ENCODE data around the gene PSMG4.

The PSMG4 gene

DNA sequence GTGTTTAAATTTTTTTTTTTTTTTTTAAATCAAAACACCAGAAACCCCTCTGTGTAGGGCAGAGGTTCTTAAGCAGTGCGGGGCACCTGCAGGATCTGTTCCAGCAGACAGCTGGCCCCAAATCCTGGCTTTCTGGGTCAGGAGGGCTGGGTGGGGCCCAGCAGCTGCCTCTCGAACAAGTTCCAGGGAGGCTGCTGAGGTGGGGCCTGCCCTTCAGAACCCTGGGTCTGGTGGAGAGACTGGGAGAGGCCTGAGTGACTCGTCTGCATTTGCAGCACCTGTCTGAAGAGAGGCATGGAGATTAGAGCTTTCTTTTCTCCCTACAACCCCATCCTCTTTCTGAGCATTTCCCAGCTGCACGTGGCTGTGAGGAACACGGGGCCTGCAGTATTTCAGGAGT, 8.4 kb downstream of the PSMG4 start:
- DNase-seq: no peak
- no peak for TF ChIP-seq POLR2A (IDR thresholded peaks at IDR 0.05; ENCODE audit: low read length)
- no peak for TF ChIP-seq GATA1 (IDR thresholded peaks at IDR 0.05; ENCODE audit: low read depth, low read length)

DNA sequence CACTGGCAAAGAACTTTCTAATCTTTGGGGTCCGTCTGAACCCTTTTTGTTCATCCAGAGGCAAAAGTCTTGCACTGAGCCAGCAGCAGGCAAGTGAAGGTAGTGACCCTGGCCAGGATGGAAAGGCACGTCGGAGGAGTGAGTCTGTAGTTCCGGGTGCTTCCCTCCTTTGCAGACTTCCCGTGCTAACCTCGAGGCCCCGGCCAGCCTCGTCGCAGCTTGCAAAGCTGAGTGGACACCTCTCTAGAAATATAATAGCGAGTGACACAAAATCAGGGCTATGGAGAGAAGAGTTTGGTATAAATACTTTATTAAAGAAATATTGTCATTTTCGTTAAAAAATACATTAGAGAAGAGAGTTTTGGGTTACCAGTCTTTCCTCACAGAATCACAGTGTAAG, 9.9 kb downstream of the PSMG4 start:
- TF ChIP-seq POLR2A (IDR thresholded peaks at IDR 0.05; ENCODE audit: low read length) (no peak), GATA1 (IDR thresholded peaks at IDR 0.05; ENCODE audit: low read depth, low read length) (no peak)
- no peak for DNase-seq

GRCh38 chr6:3269281-3269975, 10.7 kb downstream of the PSMG4 start:
- TF ChIP-seq GATA1 (IDR thresholded peaks at IDR 0.05; ENCODE audit: low read depth, low read length) (no peak), POLR2A (IDR thresholded peaks at IDR 0.05; ENCODE audit: low read length) (no peak)
- DNase-seq: no peak

DNA sequence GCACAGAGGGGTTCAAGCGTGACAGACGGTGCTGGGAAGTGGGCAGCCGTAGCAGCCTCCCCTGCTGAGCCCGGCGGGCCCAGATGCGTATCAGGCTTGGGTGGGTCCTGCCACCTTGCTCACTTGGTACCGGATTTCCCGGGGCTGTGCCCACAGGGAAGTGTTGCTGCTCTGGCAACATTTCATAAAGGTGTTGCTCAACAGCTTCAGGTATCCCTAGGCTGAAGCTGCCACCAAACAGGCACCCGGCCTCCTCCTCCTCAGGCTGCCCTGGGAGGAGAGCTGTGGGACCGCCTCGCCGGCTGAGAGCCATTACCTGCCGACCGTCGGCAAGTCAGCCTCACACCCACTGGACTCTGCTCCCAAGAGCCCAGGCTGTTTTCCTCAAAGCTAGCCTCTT, 11.5 kb downstream of the PSMG4 start:
- TF ChIP-seq GATA1 (IDR thresholded peaks at IDR 0.05; ENCODE audit: low read depth, low read length) (no peak), POLR2A (IDR thresholded peaks at IDR 0.05; ENCODE audit: low read length) (no peak)
- no peak for DNase-seq

GRCh38 chr6:3271756-3272155, 13.0 kb downstream of the PSMG4 start:
- no peak for DNase-seq
- TF ChIP-seq GATA1 (IDR thresholded peaks at IDR 0.05; ENCODE audit: low read depth, low read length) (no peak), POLR2A (IDR thresholded peaks at IDR 0.05; ENCODE audit: low read length) (no peak)

- DNase-seq: no peak
- TF ChIP-seq GATA1 (IDR thresholded peaks at IDR 0.05; ENCODE audit: low read depth, low read length) (no peak), POLR2A (IDR thresholded peaks at IDR 0.05; ENCODE audit: low read length) (no peak)
Observed at GRCh38 chr6:3272911-3273547, 14.3 kb downstream of the PSMG4 start.

- no peak for TF ChIP-seq GATA1 (IDR thresholded peaks at IDR 0.05; ENCODE audit: low read depth, low read length)
- no peak for TF ChIP-seq POLR2A (IDR thresholded peaks at IDR 0.05; ENCODE audit: low read length)
- no peak for DNase-seq
Observed at GRCh38 chr6:3273707-3274521, 15.2 kb downstream of the PSMG4 start.

DNA sequence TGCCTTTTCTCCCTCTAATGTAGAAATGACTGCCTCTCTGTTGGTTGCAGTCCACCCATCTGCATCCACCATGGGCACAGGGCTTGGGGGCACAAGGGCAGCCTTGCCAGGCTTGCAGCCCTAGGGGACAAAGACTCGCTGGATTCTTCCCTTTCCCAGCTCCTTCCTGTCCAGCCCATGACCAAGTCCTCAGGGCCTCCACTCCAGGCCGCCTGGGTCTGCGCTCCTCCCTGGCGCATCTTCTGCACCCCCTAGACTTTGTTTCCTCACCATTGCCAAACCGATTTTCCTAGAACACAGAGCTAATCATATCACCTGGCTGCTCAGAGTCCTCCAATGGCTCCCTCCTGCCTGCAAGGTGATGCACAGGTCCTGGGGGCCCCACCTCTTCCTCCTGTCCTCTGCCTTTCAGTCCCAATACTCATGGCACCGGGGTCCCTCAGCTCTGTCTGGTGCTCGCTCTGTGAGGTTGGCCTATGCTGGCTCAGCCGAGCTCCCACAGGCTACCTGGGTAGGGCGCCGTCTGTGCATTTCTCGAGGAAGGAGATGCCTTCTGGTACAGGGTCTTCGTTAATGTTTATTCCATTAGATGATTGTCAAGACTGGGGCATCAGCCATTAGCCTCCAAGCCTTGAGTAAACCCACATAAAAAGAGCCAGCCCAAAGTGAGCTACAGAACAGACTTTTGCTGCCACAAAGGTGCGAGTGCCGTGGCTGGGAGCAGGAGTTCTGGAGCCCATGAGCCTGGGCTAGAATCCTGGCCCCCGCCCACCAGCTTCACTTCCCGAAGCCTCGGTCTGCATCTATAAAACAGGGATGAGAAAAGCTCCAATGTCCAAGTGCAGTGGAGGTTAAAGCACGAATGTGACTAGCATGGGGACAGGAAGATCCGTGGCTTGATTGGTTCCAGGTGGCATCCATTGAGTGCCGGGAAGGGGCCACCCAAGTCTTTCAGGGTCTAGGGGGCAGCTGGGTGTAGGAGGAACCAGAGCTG, 17.7 kb downstream of the PSMG4 start:
- TF ChIP-seq POLR2A (IDR thresholded peaks at IDR 0.05; ENCODE audit: low read length) (no peak), GATA1 (IDR thresholded peaks at IDR 0.05; ENCODE audit: low read depth, low read length) (no peak)
- DNase-seq: no peak

- DNase-seq: no peak
- TF ChIP-seq POLR2A (IDR thresholded peaks at IDR 0.05; ENCODE audit: low read length) (no peak), GATA1 (IDR thresholded peaks at IDR 0.05; ENCODE audit: low read depth, low read length) (no peak)
Observed at GRCh38 chr6:3277251-3277650, 18.5 kb downstream of the PSMG4 start.

DNA sequence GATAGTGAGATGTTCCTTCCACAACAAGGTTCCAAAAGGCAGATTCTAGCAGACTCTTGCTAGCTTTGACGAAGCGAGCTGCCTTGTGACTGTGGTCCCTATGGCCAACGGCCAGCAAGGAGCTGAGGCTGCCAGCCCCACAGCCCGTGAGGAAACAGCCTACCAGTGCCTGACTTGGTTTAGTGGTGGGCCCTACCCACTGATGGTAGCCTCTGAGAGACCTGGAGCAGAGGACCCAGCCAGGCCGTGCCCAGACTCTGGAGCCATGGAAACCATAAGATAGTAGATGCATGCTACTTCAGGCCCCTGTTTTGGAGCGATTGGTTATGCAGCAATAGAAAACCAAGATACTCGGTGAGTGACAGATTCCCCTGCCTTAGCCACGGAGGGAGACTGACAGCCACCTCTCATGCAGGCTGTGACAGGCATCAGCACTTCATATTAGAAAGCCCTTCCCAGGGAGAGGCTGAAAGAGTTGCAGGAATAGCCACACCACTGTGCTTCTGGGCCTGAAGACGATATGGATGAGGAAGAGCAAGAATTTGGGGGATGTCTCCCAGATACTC, 19.2 kb downstream of the PSMG4 start:
- TF ChIP-seq POLR2A (IDR thresholded peaks at IDR 0.05; ENCODE audit: low read length): no peak
- DNase-seq: no peak

DNA sequence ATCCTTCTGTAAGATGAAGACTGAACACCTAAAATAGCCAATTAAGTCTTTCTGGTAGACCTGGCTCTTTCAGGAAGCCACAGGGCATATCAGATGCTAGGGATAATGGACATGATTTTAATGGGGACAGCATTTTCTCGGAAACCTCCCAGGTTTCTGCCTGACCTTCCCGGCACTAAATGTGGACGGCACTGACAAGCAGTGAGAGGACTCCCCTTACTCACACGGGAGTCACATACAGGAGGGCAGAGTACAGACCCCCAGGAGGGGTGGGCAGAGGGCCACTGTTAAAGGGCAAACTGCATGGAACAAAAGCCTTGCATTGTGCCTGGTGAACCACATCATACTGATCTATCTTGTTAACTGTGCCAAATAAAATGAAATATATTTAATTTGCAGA, 19.9 kb downstream of the PSMG4 start:
- no peak for DNase-seq

GRCh38 chr6:3280091-3280490, 21.3 kb downstream of the PSMG4 start:
- TF ChIP-seq POLR2A (IDR thresholded peaks at IDR 0.05; ENCODE audit: low read length) (no peak), GATA1 (IDR thresholded peaks at IDR 0.05; ENCODE audit: low read depth, low read length) (no peak)
- no peak for DNase-seq

More for the DNA sequence above, 19.9 kb downstream of the PSMG4 start:
- TF ChIP-seq POLR2A (IDR thresholded peaks at IDR 0.05; ENCODE audit: low read length) (no peak), GATA1 (IDR thresholded peaks at IDR 0.05; ENCODE audit: low read depth, low read length) (no peak)

- TF ChIP-seq POLR2A (IDR thresholded peaks at IDR 0.05; ENCODE audit: low read length): no peak
- TF ChIP-seq GATA1 (IDR thresholded peaks at IDR 0.05; ENCODE audit: low read depth, low read length): no peak
- DNase-seq: no peak
Observed at GRCh38 chr6:3280866-3281465, 22.2 kb downstream of the PSMG4 start.

Data from erythroblast (primary cell).